Activated CD4-positive, alpha-beta T cell treated with anti-CD3 and anti-CD28 coated beads, Interleukin-10, Interleukin-2, amounts not matched to agents 100 ng/mL and 50 ng/mL, durations not matched to agents 16 hours and 8 hours (primary cell): ENCODE data around the gene CAMTA1.

Experiments
- DNase-seq: peaks from one replicate; pipeline ENCODE4 v3.0.0-alpha.2; 2020

The CAMTA1 gene

GRCh38 chr1:7094509-7094908 is 309.3 kb downstream of the CAMTA1 start:
- DNase-seq = no peak

- DNase-seq = no peak
Measured at GRCh38 chr1:7095343-7095964, 310.2 kb downstream of the CAMTA1 start.

- DNase-seq = no peak
Measured at GRCh38 chr1:7097938-7098592, 312.8 kb downstream of the CAMTA1 start.

- DNase-seq = no peak
Measured at GRCh38 chr1:7098641-7099040, 313.4 kb downstream of the CAMTA1 start.

- no peak for DNase-seq
Measured at GRCh38 chr1:7100479-7100878, 315.2 kb downstream of the CAMTA1 start.

- no peak for DNase-seq
Measured at GRCh38 chr1:7101187-7101586, 315.9 kb downstream of the CAMTA1 start.

GRCh38 chr1:7103361-7103782 is 318.1 kb downstream of the CAMTA1 start:
- no peak for DNase-seq

- no peak for DNase-seq
Measured at GRCh38 chr1:7103874-7104273, 318.6 kb downstream of the CAMTA1 start.

- no peak for DNase-seq
Measured at GRCh38 chr1:7104339-7104738, 319.1 kb downstream of the CAMTA1 start.

GRCh38 chr1:7105269-7105668 is 320.0 kb downstream of the CAMTA1 start:
- DNase-seq = no peak

GRCh38 chr1:7106442-7107108 is 321.3 kb downstream of the CAMTA1 start:
- no peak for DNase-seq

GRCh38 chr1:7107109-7107830 is 322.0 kb downstream of the CAMTA1 start:
- no peak for DNase-seq

GRCh38 chr1:7108251-7108650 is 323.0 kb downstream of the CAMTA1 start:
- no peak for DNase-seq

GRCh38 chr1:7109901-7110300 is 324.6 kb downstream of the CAMTA1 start:
- DNase-seq = no peak

GRCh38 chr1:7110321-7110720 is 325.1 kb downstream of the CAMTA1 start:
- DNase-seq = no peak

- no peak for DNase-seq
Measured at GRCh38 chr1:7111853-7112252, 326.6 kb downstream of the CAMTA1 start.

- no peak for DNase-seq
Measured at GRCh38 chr1:7113136-7113535, 327.9 kb downstream of the CAMTA1 start.

GRCh38 chr1:7113822-7114221 is 328.6 kb downstream of the CAMTA1 start:
- no peak for DNase-seq

GRCh38 chr1:7116001-7116400 is 330.7 kb downstream of the CAMTA1 start:
- no peak for DNase-seq

- DNase-seq = no peak
Measured at GRCh38 chr1:7117399-7118281, 332.4 kb downstream of the CAMTA1 start.

- DNase-seq = no peak
Measured at GRCh38 chr1:7119156-7119555, 333.9 kb downstream of the CAMTA1 start.

- DNase-seq = no peak
Measured at GRCh38 chr1:7120863-7121621, 335.8 kb downstream of the CAMTA1 start.
